GM12878 (cell line): Measurements from ENCODE around the gene SLC30A4. TPM values are rescaled to one million over a fixed set of nuclear protein-coding genes. Genes with fewer than 3 reads are reported as not detected.

Source experiments
- ATF2 ChIP-seq: IDR thresholded peaks from 2 replicates; pipeline ENCODE4 v1.6.1; 2012; ENCODE audit warnings: low read length, inconsistent platforms
- ATF3 ChIP-seq: IDR thresholded peaks from 2 replicates; pipeline ENCODE4 v1.6.1; 2011; ENCODE audit warnings: low read depth, mild to moderate bottlenecking, low read length, moderate library complexity, borderline replicate concordance; ENCODE audit errors: extremely low read depth
- BCL11A ChIP-seq: IDR thresholded peaks from 2 replicates; pipeline ENCODE4 v1.6.1; 2011; ENCODE audit warnings: low read depth, low read length
- BRCA1 ChIP-seq: IDR thresholded peaks from 2 replicates; pipeline ENCODE4 v1.6.1; 2011; ENCODE audit warnings: low read depth, low read length, improper control_type of control experiment
- CBX3 ChIP-seq: fragments of 200-600 bp; sonication (generic); IDR thresholded peaks from 2 replicates; pipeline ENCODE4 v1.6.1; 2016; ENCODE audit warnings: low read depth, borderline replicate concordance
- CHD1 ChIP-seq: IDR thresholded peaks from 2 replicates; pipeline ENCODE4 v1.6.1; 2012; ENCODE audit warnings: low read depth, low read length, improper control_type of control experiment
- CUX1 ChIP-seq: IDR thresholded peaks from 2 replicates; pipeline ENCODE4 v1.6.1; 2012; ENCODE audit warnings: improper control_type of control experiment, low read depth, low read length; ENCODE audit not compliant: insufficient replicate concordance
- E2F8 ChIP-seq: fragments of 450-650 bp; IDR thresholded peaks from 2 replicates; pipeline ENCODE4 v1.6.1; 2018; ENCODE audit warnings: mild to moderate bottlenecking, low read depth, moderate library complexity; ENCODE audit not compliant: partially characterized antibody
- EP300 ChIP-seq, 2 experiments: fragments of 150-350 bp in 1 of 2; IDR thresholded peaks; 2 replicates each; pipeline ENCODE4 v1.6.1; 2011 to 2012; ENCODE audit warnings: low read depth in 2 of 2, low read length in 2 of 2, borderline replicate concordance in 1 of 2, improper control_type of control experiment in 1 of 2, inconsistent platforms in 1 of 2; ENCODE audit not compliant: control insufficient read depth in 1 of 2
- EZH2 ChIP-seq: IDR thresholded peaks from 2 replicates; pipeline ENCODE4 v1.6.1; 2012; ENCODE audit warnings: low read depth, mild to moderate bottlenecking, control low read depth, inconsistent platforms, low read length, borderline replicate concordance; ENCODE audit not compliant: control insufficient read depth
- GABPA ChIP-seq: IDR thresholded peaks from 2 replicates; pipeline ENCODE4 v1.6.1; 2014; ENCODE audit warnings: antibody characterized with exemption, low read depth, mild to moderate bottlenecking, inconsistent platforms
- IKZF1 ChIP-seq: fragments of 450-650 bp; conservative IDR thresholded peaks from 2 replicates; pipeline ENCODE4 v1.6.1; 2017; ENCODE audit warnings: antibody characterized with exemption, mild to moderate bottlenecking
- IRF4 ChIP-seq: IDR thresholded peaks from 2 replicates; pipeline ENCODE4 v1.6.1; 2011; ENCODE audit warnings: low read depth, low read length
- MXI1 ChIP-seq: fragments of 150-350 bp; IDR thresholded peaks from 2 replicates; pipeline ENCODE4 v1.6.1; 2011; ENCODE audit warnings: low read depth, mild to moderate bottlenecking, inconsistent platforms, low read length, improper control_type of control experiment
- NFIC ChIP-seq: IDR thresholded peaks from 2 replicates; pipeline ENCODE4 v1.6.1; 2012; ENCODE audit warnings: low read depth, mild to moderate bottlenecking, inconsistent platforms, low read length, moderate library complexity
- RAD51 ChIP-seq: fragments of 450-650 bp; IDR thresholded peaks from 2 replicates; pipeline ENCODE4 v1.6.1; 2016; ENCODE audit warnings: moderate library complexity, mild to moderate bottlenecking, inconsistent platforms
- RUNX3 ChIP-seq: IDR thresholded peaks from 2 replicates; pipeline ENCODE4 v1.6.1; 2012; ENCODE audit warnings: low read length, inconsistent platforms
- SIN3A ChIP-seq: IDR thresholded peaks from 2 replicates; pipeline ENCODE4 v1.6.1; 2012; ENCODE audit warnings: low read depth, low read length, improper control_type of control experiment
- TCF12 ChIP-seq: IDR thresholded peaks from 2 replicates; pipeline ENCODE4 v1.6.1; 2011; ENCODE audit warnings: low read depth, mild to moderate bottlenecking, low read length
- YBX1 ChIP-seq: fragments of 450-650 bp; IDR thresholded peaks from 2 replicates; pipeline ENCODE4 v1.6.1; 2016; ENCODE audit warnings: antibody characterized with exemption
- ZNF384 ChIP-seq: IDR thresholded peaks from 2 replicates; pipeline ENCODE4 v1.6.1; 2012; ENCODE audit warnings: low read depth, mild to moderate bottlenecking, low read length, improper control_type of control experiment, borderline replicate concordance
- polyA plus RNA-seq, 11 experiments: library from polyadenylated mRNA; depleted of rRNA in 4 of 11; unstranded in 6 of 11; stranded (reverse) in 5 of 11; fragments of >200 nt; fragmentation: Nextera tagmentation in 4 of 11; fragmentation: Illumina TruSeq in 1 of 11; extraction: Ambion mirVana in 4 of 11; extraction: Trizol in 1 of 11; gene quantifications; 1 replicate in 1 of 11; 2 replicates in 10 of 11; pipeline versions ENCODE4 v1.2.1 to v1.2.3, GENCODE V29; 2011 to 2016; ENCODE audit warnings: inconsistent platforms in 2 of 11, missing spikeins in 2 of 11, low read depth in 1 of 11
- total RNA-seq, 4 experiments: library from RNA; depleted of rRNA in 3 of 4; stranded (reverse); fragments of >200 nt in 3 of 4; fragmentation: Illumina TruSeq in 1 of 4; extraction: Trizol in 1 of 4; gene quantifications; 2 replicates each; pipeline versions ENCODE4 v1.2.1 to v1.2.3, GENCODE V29; 2013 to 2021

Gene SLC30A4
- total and polyA plus RNA-seq, 10 of the 15 experiments (the other 5 are each of a cell fraction or from before 2014, with no cell fraction given), result 0.05 to 0.31 (median 0.20) TPM

- TF ChIP-seq CBX3 (no peak), BCL11A (no peak), IRF4 (no peak), BRCA1 (no peak), TCF12 (no peak), IKZF1 (peak; percentile 79), E2F8 (no peak), ATF3 (no peak), RAD51 (no peak), ZNF384 (no peak), SIN3A (no peak), MXI1 (no peak), ATF2 (no peak), NFIC (no peak), GABPA (no peak), CHD1 (no peak), EP300 (IDR thresholded peaks at IDR 0.05; ENCODE audit: borderline replicate concordance in 1 of 2, control insufficient read depth in 1 of 2, low read depth in 2 of 2, low read length in 2 of 2) (no peak), CUX1 (no peak), RUNX3 (no peak), EZH2 (no peak), YBX1 (no peak)
These were observed at the start of gene SLC30A4 (continued) for GRCh38 chr15:45522328-45523165.
